A549 (cell line): ENCODE results near the gene SV2C. TPM values are rescaled to one million over a fixed set of nuclear protein-coding genes. Genes with fewer than 3 reads are reported as not detected.
"Not testable (repeated sequence)": the region's sequence is repeated elsewhere in the genome, so short reads cannot be mapped to it uniquely, and the experiment has no call there.

Experiments
- ATAC-seq, 2 experiments: fragments of 200-7000 bp in 1 of 2; fragments of >200 bp in 1 of 2; cut with Nextera tagmentation in 1 of 2; cut with Tn5 transposase in 1 of 2; 3 replicates each; pipeline versions ENCODE4 v1.8.0 to v1.9.1; 2018 to 2020; ENCODE audit warnings: mild to moderate bottlenecking in 1 of 2, moderate library complexity in 1 of 2
- CTCF ChIA-PET: fragments of 300-600 bp; sonication (Branson Sonifier 250); formaldehyde crosslinking; extraction: SDS; loops from one replicate; lab custom pipeline; 2021; ENCODE audit warnings: antibody characterized with exemption, inconsistent platforms; lab: Yijun Ruan, JAX
- POLR2A ChIA-PET: fragments of 350-600 bp; formaldehyde crosslinking; extraction: SDS; loops from one replicate; lab custom pipeline; 2021; ENCODE audit warnings: antibody characterized with exemption, inconsistent platforms; lab: Yijun Ruan, JAX
- DNase-seq, 2 experiments: peaks; one replicate each; pipeline versions ENCODE4 v3.0.0 to v3.0.0-alpha.2; 2011 to 2016; ENCODE audit warnings: low read depth in 1 of 2, low spot score in 1 of 2
- FAIRE-seq: peaks from 2 replicates; lab custom pipeline; 2011; peaks lifted over from hg19 to GRCh38; lab: Jason Lieb, UNC
- H3K27ac ChIP-seq, 2 experiments: fragments of >200 bp; sonication (Bioruptor Twin); formaldehyde crosslinking; 3 replicates each; pipeline ENCODE4 v1.5.1; 2016 to 2017
- H3K4me1 ChIP-seq: fragments of >200 bp; sonication (Bioruptor Twin); formaldehyde crosslinking; 3 replicates; pipeline ENCODE4 v1.6.1; 2016
- H3K4me2 ChIP-seq: fragments of >200 bp; sonication (Bioruptor Twin); formaldehyde crosslinking; 3 replicates; pipeline ENCODE4 v1.6.1; 2016
- H3K4me3 ChIP-seq: fragments of >200 bp; sonication (Bioruptor Twin); formaldehyde crosslinking; 3 replicates; pipeline ENCODE4 v1.5.1; 2016
- H3K9me3 ChIP-seq: fragments of >200 bp; sonication (Bioruptor Twin); formaldehyde crosslinking; 3 replicates; pipeline ENCODE4 v1.6.1; 2016
- EHF ChIP-seq: fragments of 250-450 bp; sonication (Bioruptor Pico); IDR thresholded peaks from 2 replicates; pipeline ENCODE4 v1.5.0; 2020; ENCODE audit warnings: mild to moderate bottlenecking
- JUNB ChIP-seq: fragments of >200 bp; sonication (Bioruptor Twin); formaldehyde crosslinking; IDR thresholded peaks from 2 replicates; pipeline ENCODE4 v1.6.1; 2016
- MAZ ChIP-seq: fragments of 150-350 bp; IDR thresholded peaks from 2 replicates; pipeline ENCODE4 v1.6.1; 2014; ENCODE audit warnings: antibody characterized with exemption, low read depth, low read length, borderline replicate concordance
- NR3C1 ChIP-seq: fragments of >200 bp; sonication (Bioruptor Twin); formaldehyde crosslinking; IDR thresholded peaks from 3 replicates; pipeline ENCODE4 v1.6.1; 2017
- RAD21 ChIP-seq, 2 experiments: fragments of >200 bp in 1 of 2; sonication (Bioruptor Twin) in 1 of 2; formaldehyde crosslinking in 1 of 2; IDR thresholded peaks in 1 of 2; conservative IDR thresholded peaks in 1 of 2; 2 replicates in 1 of 2; 3 replicates in 1 of 2; pipeline ENCODE4 v1.6.1; 2012 to 2018; ENCODE audit warnings: inconsistent platforms in 1 of 2
- RARB ChIP-seq: fragments of 250-450 bp; sonication (Bioruptor Pico); IDR thresholded peaks from 2 replicates; pipeline ENCODE4 v1.8.0; 2021; ENCODE audit warnings: mild to moderate bottlenecking, moderate library complexity
- RFX5 ChIP-seq: fragments of 450-650 bp; IDR thresholded peaks from 2 replicates; pipeline ENCODE4 v1.7.1; 2014; ENCODE audit warnings: antibody characterized with exemption, mild to moderate bottlenecking, moderate library complexity
- SMC3 ChIP-seq: fragments of >200 bp; sonication (Bioruptor Twin); formaldehyde crosslinking; IDR thresholded peaks from 3 replicates; pipeline ENCODE4 v1.6.1; 2018; ENCODE audit warnings: inconsistent platforms
- ZFP36 ChIP-seq: fragments of 450-650 bp; IDR thresholded peaks from 2 replicates; pipeline ENCODE4 v1.6.1; 2014; ENCODE audit warnings: borderline replicate concordance; ENCODE audit not compliant: partially characterized antibody
- WGBS: methylation state at CpG from one replicate; pipeline ENCODE4 v1.1.6; 2017; ENCODE audit errors: missing lambda C conversion rate; 5-methylcytosine and 5-hydroxymethylcytosine counted together
- polyA plus RNA-seq, 4 experiments: library from polyadenylated mRNA; depleted of rRNA in 3 of 4; stranded (reverse); fragments of >200 nt; fragmentation: RNase III in 1 of 4; extraction: RNeasy Plus Mini Kit Qiagen cat#74134 plus additional on column Dnase treatment in 1 of 4; gene quantifications; 2 replicates in 3 of 4; 3 replicates in 1 of 4; pipeline ENCODE4 v1.2.3, GENCODE V29; 2011 to 2017
- TF ChIP-seq, protein P1 (sequence below): fragments of 200-600 bp; sonication (generic); IDR thresholded peaks from 2 replicates; pipeline ENCODE4 v1.6.1; 2016; ENCODE audit warnings: antibody characterized with exemption, mild to moderate bottlenecking, moderate library complexity
- TF ChIP-seq, protein P2 (sequence below): fragments of 250-450 bp; sonication (Bioruptor Pico); IDR thresholded peaks from 2 replicates; pipeline ENCODE4 v1.5.0; 2020; ENCODE audit warnings: low read depth, mild to moderate bottlenecking, moderate library complexity
- TF ChIP-seq, protein P3 (sequence below): fragments of >200 bp; sonication (Bioruptor Twin); formaldehyde crosslinking; IDR thresholded peaks from 3 replicates; pipeline ENCODE4 v1.5.1; 2016

Gene SV2C
- polyA plus RNA-seq, 2 of the 4 experiments (the other 2 are of a cell fraction) = not detected

DNA sequence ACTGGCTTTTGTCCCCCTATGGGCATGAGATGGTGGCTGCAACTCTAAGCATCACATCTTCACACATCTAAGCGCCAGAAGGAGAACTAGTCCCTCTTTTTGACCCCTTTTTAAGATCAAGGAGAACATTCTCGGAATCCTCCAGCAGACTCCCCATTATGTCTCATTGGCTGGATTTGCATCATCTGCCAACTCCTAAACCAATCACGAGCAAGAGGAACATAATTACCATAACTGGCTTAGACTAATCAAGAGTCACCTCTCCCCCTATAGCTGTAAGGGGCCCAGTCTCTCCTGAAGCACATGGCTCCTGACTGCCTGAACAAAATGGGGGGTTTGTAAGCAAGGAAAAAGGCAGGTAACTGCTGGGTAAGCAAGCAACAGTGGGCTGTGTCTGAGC lies 251.4 kb downstream of the SV2C start:
- H3K4me1 ChIP-seq = peaks cover 4% of the 10 kb centered on the region
- H3K27ac ChIP-seq = no peak overlapping the region
- DNase-seq (no peak), ATAC-seq (no peak), FAIRE-seq (no peak)
- POLR2A ChIA-PET = no interaction called here
- no peaks in the 10 kb centered on the region for H3K9me3 ChIP-seq
- CTCF ChIA-PET = interaction anchor here (0.6 to 1.8 kb wide), 5 partner anchors 10 to 1284 kb away, joined by 3 to 5 read pairs (median 3); no protein-coding TSS in a partner anchor
- H3K4me2 ChIP-seq = no peak overlapping the region
- no peak overlapping the region for H3K4me3 ChIP-seq
- TF ChIP-seq RAD21 (conservative IDR thresholded peaks at IDR 0.05 in 1 of 2, IDR thresholded peaks at IDR 0.05 in 1 of 2) = no peak
- no peak for TF ChIP-seq JUNB
- TF ChIP-seq MAZ = no peak
- no peak for TF ChIP-seq EHF (CRISPR knock-in tag)
- TF ChIP-seq ZFP36 = no peak
- TF ChIP-seq, protein P1, sequence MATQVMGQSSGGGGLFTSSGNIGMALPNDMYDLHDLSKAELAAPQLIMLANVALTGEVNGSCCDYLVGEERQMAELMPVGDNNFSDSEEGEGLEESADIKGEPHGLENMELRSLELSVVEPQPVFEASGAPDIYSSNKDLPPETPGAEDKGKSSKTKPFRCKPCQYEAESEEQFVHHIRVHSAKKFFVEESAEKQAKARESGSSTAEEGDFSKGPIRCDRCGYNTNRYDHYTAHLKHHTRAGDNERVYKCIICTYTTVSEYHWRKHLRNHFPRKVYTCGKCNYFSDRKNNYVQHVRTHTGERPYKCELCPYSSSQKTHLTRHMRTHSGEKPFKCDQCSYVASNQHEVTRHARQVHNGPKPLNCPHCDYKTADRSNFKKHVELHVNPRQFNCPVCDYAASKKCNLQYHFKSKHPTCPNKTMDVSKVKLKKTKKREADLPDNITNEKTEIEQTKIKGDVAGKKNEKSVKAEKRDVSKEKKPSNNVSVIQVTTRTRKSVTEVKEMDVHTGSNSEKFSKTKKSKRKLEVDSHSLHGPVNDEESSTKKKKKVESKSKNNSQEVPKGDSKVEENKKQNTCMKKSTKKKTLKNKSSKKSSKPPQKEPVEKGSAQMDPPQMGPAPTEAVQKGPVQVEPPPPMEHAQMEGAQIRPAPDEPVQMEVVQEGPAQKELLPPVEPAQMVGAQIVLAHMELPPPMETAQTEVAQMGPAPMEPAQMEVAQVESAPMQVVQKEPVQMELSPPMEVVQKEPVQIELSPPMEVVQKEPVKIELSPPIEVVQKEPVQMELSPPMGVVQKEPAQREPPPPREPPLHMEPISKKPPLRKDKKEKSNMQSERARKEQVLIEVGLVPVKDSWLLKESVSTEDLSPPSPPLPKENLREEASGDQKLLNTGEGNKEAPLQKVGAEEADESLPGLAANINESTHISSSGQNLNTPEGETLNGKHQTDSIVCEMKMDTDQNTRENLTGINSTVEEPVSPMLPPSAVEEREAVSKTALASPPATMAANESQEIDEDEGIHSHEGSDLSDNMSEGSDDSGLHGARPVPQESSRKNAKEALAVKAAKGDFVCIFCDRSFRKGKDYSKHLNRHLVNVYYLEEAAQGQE = no peak
- TF ChIP-seq RFX5 = no peak
- TF ChIP-seq, protein P2, sequence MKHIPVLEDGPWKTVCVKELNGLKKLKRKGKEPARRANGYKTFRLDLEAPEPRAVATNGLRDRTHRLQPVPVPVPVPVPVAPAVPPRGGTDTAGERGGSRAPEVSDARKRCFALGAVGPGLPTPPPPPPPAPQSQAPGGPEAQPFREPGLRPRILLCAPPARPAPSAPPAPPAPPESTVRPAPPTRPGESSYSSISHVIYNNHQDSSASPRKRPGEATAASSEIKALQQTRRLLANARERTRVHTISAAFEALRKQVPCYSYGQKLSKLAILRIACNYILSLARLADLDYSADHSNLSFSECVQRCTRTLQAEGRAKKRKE = no peak
- no peak for TF ChIP-seq NR3C1
- 62% methylated on average over 3 of the region's 3 CpGs for WGBS

DNA sequence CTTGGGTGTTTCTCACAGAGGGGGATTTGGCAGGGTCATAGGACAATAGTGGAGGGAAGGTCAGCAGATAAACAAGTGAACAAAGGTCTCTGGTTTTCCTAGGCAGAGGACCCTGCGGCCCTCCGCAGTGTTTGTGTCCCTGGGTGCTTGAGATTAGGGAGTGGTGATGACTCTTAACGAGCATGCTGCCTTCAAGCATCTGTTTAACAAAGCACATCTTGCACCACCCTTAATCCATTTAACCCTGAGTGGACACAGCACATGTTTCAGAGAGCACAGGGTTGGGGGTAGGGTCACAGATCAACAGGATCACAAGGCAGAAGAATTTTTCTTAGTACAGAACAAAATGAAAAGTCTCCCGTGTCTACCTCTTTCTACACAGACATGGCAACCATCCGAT lies 252.3 kb downstream of the SV2C start:
- H3K4me3 ChIP-seq, FAIRE-seq, ATAC-seq, DNase-seq, POLR2A ChIA-PET, H3K27ac ChIP-seq, H3K4me2 ChIP-seq, H3K4me1 ChIP-seq, H3K9me3 ChIP-seq: not testable (repeated sequence)
- CTCF ChIA-PET = interaction anchor here (0.6 to 1.8 kb wide), 3 partner anchors 9 to 248 kb away, joined by 3 to 5 read pairs (median 3); no protein-coding TSS in a partner anchor
- WGBS = 93% methylated on average over 2 of the region's 5 CpGs

DNA sequence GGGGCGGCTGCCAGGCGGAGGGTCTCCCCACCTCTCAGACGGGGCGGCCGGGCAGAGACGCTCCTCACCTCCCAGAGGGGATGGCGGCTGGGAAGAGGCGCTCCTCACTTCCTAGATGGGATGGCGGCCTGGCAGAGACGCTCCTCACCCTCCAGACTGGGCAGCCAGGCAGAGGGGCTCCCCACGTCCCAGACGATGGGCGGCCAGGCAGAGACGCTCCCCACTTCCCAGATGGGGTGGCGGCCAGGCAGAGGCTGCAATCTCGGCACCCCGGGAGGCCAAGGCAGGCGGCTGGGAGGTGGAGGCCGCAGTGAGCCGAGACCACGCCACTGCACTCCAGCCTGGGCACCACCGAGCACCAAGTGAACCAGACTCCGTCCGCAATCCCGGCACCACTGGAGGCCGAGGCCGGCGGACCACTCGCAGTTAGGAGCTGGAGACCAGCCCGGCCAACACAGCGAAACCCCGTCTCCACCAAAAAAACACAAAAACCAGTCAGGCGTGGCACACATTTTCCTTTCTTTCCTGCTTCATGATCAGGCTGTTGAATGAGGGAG lies 253.1 kb downstream of the SV2C start:
- POLR2A ChIA-PET, H3K9me3 ChIP-seq: not testable (repeated sequence)
- 91% methylated on average over 15 of the region's 33 CpGs for WGBS

DNA sequence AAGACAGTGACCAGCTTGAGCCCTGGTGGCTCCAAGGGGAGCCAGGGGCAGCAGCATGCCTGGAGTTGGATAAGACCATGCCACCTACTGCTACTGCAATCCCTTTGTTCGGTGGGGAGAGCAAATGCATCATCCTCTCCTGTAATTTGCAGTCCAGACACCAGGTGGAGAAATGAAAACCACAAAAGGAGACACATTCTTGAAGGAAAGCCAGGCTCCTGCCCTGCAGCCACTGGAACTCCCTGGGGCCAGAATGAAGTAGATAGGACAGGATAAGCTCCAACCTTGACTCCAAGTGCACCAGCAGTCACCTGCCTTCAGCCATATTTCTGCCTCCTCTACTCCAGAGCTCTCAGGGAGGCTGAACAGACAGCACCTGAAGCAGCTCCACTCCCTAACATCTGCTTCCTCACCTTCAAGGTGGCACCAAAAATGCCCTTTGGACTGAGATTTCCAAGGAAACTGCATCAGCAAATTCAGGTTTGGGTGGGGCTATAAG lies 254.8 kb downstream of the SV2C start:
- Histone ChIP-seq H3K4me1 (peaks cover 4% of the 10 kb centered on the region), H3K27ac (0 out of 6 replicates have a peak overlapping the region, but pooled peaks of 1 of the 2 experiments have one; percentile 30), H3K4me2 (peak overlapping the region; percentile 46; the same call in 2 of the 3 replicates), H3K4me3 (no peak overlapping the region), H3K9me3 (no peaks in the 10 kb centered on the region)
- WGBS = 0% methylated on average over 1 of the region's 1 CpG
- ATAC-seq (peak; percentile 91 to 97), FAIRE-seq (peak; percentile 83), DNase-seq (peak; percentile 73 to 84)
- CTCF ChIA-PET = interaction anchor here (0.6 to 3.5 kb wide), 25 partner anchors 9 to 400 kb away, joined by 3 to 19 read pairs (median 3); partner anchors contain the start of gene IQGAP2
- POLR2A ChIA-PET = no interaction called here
- TF ChIP-seq, protein P3, sequence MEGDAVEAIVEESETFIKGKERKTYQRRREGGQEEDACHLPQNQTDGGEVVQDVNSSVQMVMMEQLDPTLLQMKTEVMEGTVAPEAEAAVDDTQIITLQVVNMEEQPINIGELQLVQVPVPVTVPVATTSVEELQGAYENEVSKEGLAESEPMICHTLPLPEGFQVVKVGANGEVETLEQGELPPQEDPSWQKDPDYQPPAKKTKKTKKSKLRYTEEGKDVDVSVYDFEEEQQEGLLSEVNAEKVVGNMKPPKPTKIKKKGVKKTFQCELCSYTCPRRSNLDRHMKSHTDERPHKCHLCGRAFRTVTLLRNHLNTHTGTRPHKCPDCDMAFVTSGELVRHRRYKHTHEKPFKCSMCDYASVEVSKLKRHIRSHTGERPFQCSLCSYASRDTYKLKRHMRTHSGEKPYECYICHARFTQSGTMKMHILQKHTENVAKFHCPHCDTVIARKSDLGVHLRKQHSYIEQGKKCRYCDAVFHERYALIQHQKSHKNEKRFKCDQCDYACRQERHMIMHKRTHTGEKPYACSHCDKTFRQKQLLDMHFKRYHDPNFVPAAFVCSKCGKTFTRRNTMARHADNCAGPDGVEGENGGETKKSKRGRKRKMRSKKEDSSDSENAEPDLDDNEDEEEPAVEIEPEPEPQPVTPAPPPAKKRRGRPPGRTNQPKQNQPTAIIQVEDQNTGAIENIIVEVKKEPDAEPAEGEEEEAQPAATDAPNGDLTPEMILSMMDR = peak; percentile 57
- peak; percentile 80 for TF ChIP-seq SMC3
- TF ChIP-seq RAD21 (conservative IDR thresholded peaks at IDR 0.05 in 1 of 2, IDR thresholded peaks at IDR 0.05 in 1 of 2) = peak; percentile 58 to 61
- TF ChIP-seq RARB = no peak

More for the DNA sequence above, 253.1 kb downstream of the SV2C start:
- H3K4me2 ChIP-seq, H3K4me3 ChIP-seq, DNase-seq, CTCF ChIA-PET, H3K4me1 ChIP-seq, H3K27ac ChIP-seq, ATAC-seq, FAIRE-seq: not testable (repeated sequence)
